SU-DHL-6 (cell line): Measurements from ENCODE around the gene THSD4.

Experiments
- CTCF ChIP-seq: fragments of 200-600 bp; sonication (generic); IDR thresholded peaks from one replicate; pipeline ENCODE4 v1.5.1; 2017; ENCODE audit warnings: antibody characterized with exemption, mild to moderate bottlenecking, low read length, moderate library complexity; ENCODE audit not compliant: insufficient read depth, poor library complexity, severe bottlenecking
- EZH2phosphoT487 ChIP-seq: fragments of 200-600 bp; sonication (generic), shearing (Covaris generic); conservative IDR thresholded peaks from 2 replicates; pipeline ENCODE4 v1.6.1; 2018; ENCODE audit warnings: mild to moderate bottlenecking, antibody characterized with exemption, low read length, moderate library complexity, mixed read lengths

GRCh38 chr15:71362987-71363968 is 248.0 kb downstream of the THSD4 start:
- TF ChIP-seq EZH2phosphoT487 (no peak), CTCF (no peak)
